Spleen (tissue), 11 donors: ENCODE measurements around the gene MYCBPAP. TPM values are rescaled to one million over a fixed set of nuclear protein-coding genes. Genes with fewer than 3 reads are reported as not detected.
A peak's percentile ranks its signal among the peaks of the same experiment; 100 is the strongest.
"Not testable (repeated sequence)": the region's sequence is repeated elsewhere in the genome, so short reads cannot be mapped to it uniquely, and the experiment has no call there.

Experiments
- DNase-seq: peaks from one replicate; pipeline ENCODE4 v3.0.0-alpha.2; 2020
- H3K27ac ChIP-seq, 8 donors: fragments of 200-600 bp; sonication (generic) in 7 of 8; 1 replicate in 4 of 8; 2 replicates in 4 of 8; pipeline versions ENCODE4 v1.5.0 to v1.8.0; 2016 to 2021; ENCODE audit warnings: inconsistent platforms in 4 of 8, mild to moderate bottlenecking in 4 of 8, moderate library complexity in 1 of 8
- H3K27me3 ChIP-seq, 7 donors: fragments of 200-600 bp; sonication (generic) in 6 of 7; replicated peaks in 1 of 7; 1 replicate in 4 of 7; 2 replicates in 3 of 7; pipeline versions ENCODE4 v1.5.0 to v1.8.0; 2016 to 2021; ENCODE audit warnings: inconsistent platforms in 3 of 7, mild to moderate bottlenecking in 1 of 7
- H3K36me3 ChIP-seq, 6 donors: fragments of 200-600 bp; sonication (generic) in 5 of 6; 1 replicate in 4 of 6; 2 replicates in 2 of 6; pipeline versions ENCODE4 v1.5.0 to v1.8.0; 2016 to 2021; ENCODE audit warnings: inconsistent platforms in 2 of 6
- H3K4me1 ChIP-seq, 6 donors: fragments of 200-600 bp; sonication (generic) in 5 of 6; 1 replicate in 3 of 6; 2 replicates in 3 of 6; pipeline versions ENCODE4 v1.5.0 to v1.8.0; 2016 to 2021; ENCODE audit warnings: inconsistent platforms in 3 of 6
- H3K4me3 ChIP-seq, 8 donors: fragments of 200-600 bp; sonication (generic) in 7 of 8; 1 replicate in 4 of 8; 2 replicates in 4 of 8; pipeline versions ENCODE4 v1.5.0 to v1.8.0; 2016 to 2021; ENCODE audit warnings: inconsistent platforms in 4 of 8, mild to moderate bottlenecking in 4 of 8, moderate library complexity in 2 of 8
- H3K9me3 ChIP-seq, 8 donors: fragments of 200-600 bp; sonication (generic) in 7 of 8; 1 replicate in 4 of 8; 2 replicates in 4 of 8; pipeline versions ENCODE4 v1.5.0 to v1.8.0; 2016 to 2021; ENCODE audit warnings: inconsistent platforms in 4 of 8
- CTCF ChIP-seq, 11 experiments: fragments of 200-600 bp in 7 of 11; fragments of 450-650 bp in 4 of 11; sonication (generic) in 4 of 11; IDR thresholded peaks in 8 of 11; conservative IDR thresholded peaks in 3 of 11; 1 replicate in 7 of 11; 2 replicates in 4 of 11; pipeline versions ENCODE4 v1.4.0 to v1.8.0; 2016 to 2021; ENCODE audit warnings: antibody characterized with exemption in 11 of 11, inconsistent platforms in 4 of 11, mild to moderate bottlenecking in 1 of 11
- POLR2A ChIP-seq, 3 donors: fragments of 450-650 bp; IDR thresholded peaks; one replicate each; pipeline ENCODE4 v1.5.1; 2017; ENCODE audit warnings: antibody characterized with exemption in 3 of 3, mild to moderate bottlenecking in 1 of 3
- POLR2AphosphoS5 ChIP-seq, 3 donors: sonication (generic); formaldehyde crosslinking; IDR thresholded peaks; one replicate each; pipeline ENCODE4 v1.5.1; 2017; ENCODE audit warnings: antibody characterized with exemption in 3 of 3
- WGBS, 5 donors: extraction: QIAGEN DNeasy Blood & Tissue Kit in 3 of 5; methylation state at CpG; one replicate each; pipeline versions ENCODE4 v1.1.5 to v1.1.7; 2013 to 2018; 5-methylcytosine and 5-hydroxymethylcytosine counted together
- intact Hi-C: fragments of 100-400 bp; cut with DNase I; formaldehyde crosslinking; loops from one replicate; pipeline ENCODE4 v1.15.0; 2023; ENCODE audit warnings: low total_unique reads
- polyA plus RNA-seq, 3 donors: library from polyadenylated mRNA; stranded (reverse); fragments of 200-250 nt; gene quantifications; one replicate each; pipeline ENCODE4 v1.2.1, GENCODE V29; 2013
- total RNA-seq, 7 donors: library from RNA; depleted of rRNA in 3 of 7; stranded (reverse); fragments of >200 nt in 3 of 7; fragmentation: NEBNext Ultra II Directional in 4 of 7; extraction: Animal tissue kit (Norgen Biotek cat#: 25700) in 4 of 7; gene quantifications; one replicate each; pipeline versions ENCODE4 v1.1.0 to v1.2.1, GENCODE V29; 2016 to 2021
- donor health status: healthy with polysubstance abuse.
- donor health status: DM: no; HTN: no; CAD: no; lungs with moderate emphysema.
- donor health status: DM: no; HTN: no; CAD: no.
- donor health status: Bipolar disorder and iron deficiency.
- donor health status: healthy.
- donor health status: DM: no; HTN: no; CAD: no.
- donor health status: DM: yes; HTN: yes; CAD: no.

MYCBPAP gene
- total and polyA plus RNA-seq, 10 donors = 0.15 to 2.8 (median 0.84) TPM

GRCh38 chr17:50470426-50470825, 37.8 kb upstream of the MYCBPAP start:
- no peak for TF ChIP-seq POLR2A (IDR thresholded peaks at IDR 0.05)
- TF ChIP-seq CTCF (IDR thresholded peaks at IDR 0.05 in 8 of 11, conservative IDR thresholded peaks at IDR 0.05 in 3 of 11) = no peak
- TF ChIP-seq POLR2AphosphoS5 (IDR thresholded peaks at IDR 0.05) = no peak
- H3K9me3 ChIP-seq = no peaks in the 10 kb centered on the region
- 81 to 93% (median 87%) methylated on average over 6 of the region's 6 CpGs for WGBS, 5 donors
- DNase-seq = no peak
- intact Hi-C loops = loop anchor here (10.0 kb wide), 1 partner anchor 96 kb away; the partner anchor contains the start of genes EME1 and MRPL27
- no peak overlapping the region for H3K27ac ChIP-seq
- peaks cover 0 to 30% (median 19%) of the 10 kb centered on the region in 7 donors for H3K27me3 ChIP-seq
- H3K36me3 ChIP-seq = peaks cover 0 to 42% (median 0%) of the 10 kb centered on the region in 6 donors
- H3K4me1 ChIP-seq = peaks cover 0 to 20% (median 13%) of the 10 kb centered on the region in 6 donors
- no peak overlapping the region for H3K4me3 ChIP-seq

DNA sequence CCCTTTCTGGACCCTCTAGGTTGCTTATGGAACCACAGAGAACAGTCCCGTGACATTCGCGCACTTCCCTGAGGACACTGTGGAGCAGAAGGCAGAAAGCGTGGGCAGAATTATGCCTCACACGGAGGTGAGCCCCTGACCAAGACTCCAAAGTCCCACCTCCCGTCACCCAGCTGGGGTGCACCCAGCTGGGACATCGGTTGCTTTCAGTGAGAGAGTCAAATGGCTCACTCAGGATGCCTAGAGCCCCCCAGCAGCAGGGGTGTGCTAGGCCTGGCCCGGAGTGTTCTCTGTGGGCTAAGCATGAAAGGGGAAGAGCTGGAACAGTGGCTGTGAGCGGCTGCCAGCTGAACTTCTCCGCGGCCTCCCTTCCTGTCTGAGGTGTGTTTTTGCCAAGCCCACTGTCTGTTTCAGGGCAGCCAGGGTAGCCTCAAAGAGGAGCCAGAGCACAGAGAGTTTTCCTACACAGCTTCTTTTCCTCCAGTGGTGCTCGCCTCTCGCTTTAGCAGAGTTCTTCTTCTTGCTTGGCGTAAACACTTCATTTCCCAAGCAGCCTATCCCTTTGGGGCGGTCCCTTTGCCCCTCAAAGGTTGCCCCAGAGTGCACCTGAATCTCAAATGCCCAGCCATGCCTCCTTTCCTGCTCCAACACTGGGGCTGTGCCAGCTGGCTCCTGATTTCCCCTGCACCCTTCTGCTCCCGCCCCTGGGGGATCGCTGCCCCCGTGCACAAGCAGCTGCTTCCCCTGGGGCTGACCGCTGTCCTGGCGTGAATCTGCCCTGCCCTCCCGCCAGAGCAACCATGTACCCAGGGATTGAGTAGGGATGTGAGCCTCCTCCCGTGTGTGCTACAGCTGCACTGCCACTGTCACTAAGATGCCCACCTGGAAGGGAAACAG, 37.0 kb upstream of the MYCBPAP start:
- intact Hi-C loops = loop anchor here (10.0 kb wide), 1 partner anchor 96 kb away; the partner anchor contains the start of genes EME1 and MRPL27
- Histone ChIP-seq H3K27ac (no peak overlapping the region), H3K4me1 (peaks cover 0 to 20% (median 13%) of the 10 kb centered on the region in 6 donors), H3K36me3 (peaks cover 0 to 42% (median 0%) of the 10 kb centered on the region in 6 donors), H3K27me3 (peaks cover 0 to 30% (median 19%) of the 10 kb centered on the region in 7 donors), H3K9me3 (no peaks in the 10 kb centered on the region), H3K4me3 (no peak overlapping the region)
- WGBS, 5 donors = 63 to 79% (median 75%) methylated on average over 22 of the region's 22 CpGs
- peak; percentile 53 for DNase-seq
- TF ChIP-seq CTCF (IDR thresholded peaks at IDR 0.05 in 8 of 11, conservative IDR thresholded peaks at IDR 0.05 in 3 of 11) (no peak), POLR2A (IDR thresholded peaks at IDR 0.05) (no peak), POLR2AphosphoS5 (IDR thresholded peaks at IDR 0.05) (no peak)

- TF ChIP-seq CTCF (IDR thresholded peaks at IDR 0.05 in 8 of 11, conservative IDR thresholded peaks at IDR 0.05 in 3 of 11) (no peak), POLR2A (IDR thresholded peaks at IDR 0.05) (no peak), POLR2AphosphoS5 (IDR thresholded peaks at IDR 0.05) (no peak)
- DNase-seq = peak; percentile 64
- H3K36me3 ChIP-seq = peaks cover 0 to 42% (median 0%) of the 10 kb centered on the region in 6 donors
- H3K27ac ChIP-seq = no peak overlapping the region
- 91 to 98% (median 94%) methylated on average over 10 of the region's 10 CpGs for WGBS, 5 donors
- intact Hi-C loops = loop anchor here (10.0 kb wide), 1 partner anchor 97 kb away; the partner anchor contains the start of genes EME1 and MRPL27
- peaks cover 0 to 20% (median 13%) of the 10 kb centered on the region in 6 donors for H3K4me1 ChIP-seq
- H3K27me3 ChIP-seq = peaks cover 0 to 27% (median 19%) of the 10 kb centered on the region in 7 donors
- H3K9me3 ChIP-seq = no peaks in the 10 kb centered on the region
- no peak overlapping the region for H3K4me3 ChIP-seq
Observed at GRCh38 chr17:50472286-50472685, 36.0 kb upstream of the MYCBPAP start.

DNA sequence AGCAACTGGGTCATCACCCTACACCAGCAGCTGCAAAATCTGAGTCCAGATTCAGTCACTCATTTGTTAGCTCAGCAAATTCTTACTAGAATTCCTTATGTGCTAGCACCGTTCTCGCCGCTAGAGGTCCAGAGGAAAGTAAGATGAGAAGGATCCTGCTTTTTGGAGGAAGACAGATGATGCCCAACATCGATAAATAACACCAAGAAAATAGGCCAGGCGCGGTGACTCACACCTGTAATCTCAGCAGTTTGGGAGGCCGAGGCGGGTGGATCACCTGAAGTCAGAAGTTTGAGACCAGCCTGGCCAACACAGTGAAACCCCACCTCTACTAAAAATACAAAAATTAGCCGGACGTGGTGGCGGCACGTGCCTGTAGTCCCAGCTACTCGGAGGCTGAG, 35.5 kb upstream of the MYCBPAP start:
- H3K4me3 ChIP-seq, H3K9me3 ChIP-seq, H3K27ac ChIP-seq: not testable (repeated sequence)
- DNase-seq = peak; percentile 52
- WGBS, 5 donors = 91 to 96% (median 95%) methylated on average over 13 of the region's 13 CpGs
- peaks cover 0 to 24% (median 18%) of the 10 kb centered on the region in 7 donors for H3K27me3 ChIP-seq
- peaks cover 0 to 42% (median 0%) of the 10 kb centered on the region in 6 donors for H3K36me3 ChIP-seq
- H3K4me1 ChIP-seq = peaks cover 0 to 20% (median 14%) of the 10 kb centered on the region in 6 donors
- intact Hi-C loops = loop anchor here (10.0 kb wide), 1 partner anchor 98 kb away; the partner anchor contains the start of genes EME1 and MRPL27
